Cardiac muscle cell (in vitro differentiated cells and primary cell): ENCODE data around the gene GTF2IRD1. TPM values are rescaled to one million over a fixed set of nuclear protein-coding genes. Genes with fewer than 3 reads are reported as not detected.

Experiments
- DNase-seq, 2 donors: peaks; one replicate each; pipeline versions ENCODE4 v3.0.0 to v3.0.0-alpha.2; 2010 to 2017; ENCODE audit warnings: low read depth in 1 of 2, low spot score in 1 of 2
- H3K27ac ChIP-seq: fragments of 200-600 bp; sonication (generic); 2 replicates; pipeline ENCODE4 v1.5.1; 2016
- H3K27me3 ChIP-seq: fragments of 200-600 bp; sonication (generic); 2 replicates; pipeline ENCODE4 v1.6.0; 2016; ENCODE audit warnings: control low read depth
- H3K36me3 ChIP-seq: fragments of 200-600 bp; sonication (generic); 2 replicates; pipeline ENCODE4 v1.5.1; 2016; ENCODE audit warnings: control low read depth
- H3K4me1 ChIP-seq: fragments of 200-600 bp; sonication (generic); 2 replicates; pipeline ENCODE4 v1.8.1; 2017; ENCODE audit warnings: low read depth, mild to moderate bottlenecking, mixed run types
- H3K4me3 ChIP-seq: fragments of 200-600 bp; sonication (generic); 2 replicates; pipeline ENCODE4 v1.5.1; 2016; ENCODE audit warnings: mild to moderate bottlenecking
- H3K9me3 ChIP-seq: fragments of 200-600 bp; sonication (generic); 2 replicates; pipeline ENCODE4 v1.5.1; 2017; ENCODE audit warnings: low read depth, mild to moderate bottlenecking, control low read depth
- polyA plus RNA-seq: library from polyadenylated mRNA; unstranded; fragments of >200 nt; fragmentation: Nextera tagmentation; extraction: Ambion mirVana; gene quantifications from 2 replicates; pipeline ENCODE4 v1.2.1, GENCODE V29; 2016
- total RNA-seq: library from RNA; depleted of rRNA; stranded (reverse); fragments of >200 nt; gene quantifications from 2 replicates; pipeline ENCODE4 v1.2.3, GENCODE V29; 2016
- TF ChIP-seq, protein P1 (sequence below): IDR thresholded peaks from 2 replicates; pipeline ENCODE4 v1.5.1; 2012; ENCODE audit warnings: low read depth, mild to moderate bottlenecking, low read length

GTF2IRD1 gene
- total and polyA plus RNA-seq, 2 experiments from 2014 or later, result 29.6 to 51.4 TPM

DNA sequence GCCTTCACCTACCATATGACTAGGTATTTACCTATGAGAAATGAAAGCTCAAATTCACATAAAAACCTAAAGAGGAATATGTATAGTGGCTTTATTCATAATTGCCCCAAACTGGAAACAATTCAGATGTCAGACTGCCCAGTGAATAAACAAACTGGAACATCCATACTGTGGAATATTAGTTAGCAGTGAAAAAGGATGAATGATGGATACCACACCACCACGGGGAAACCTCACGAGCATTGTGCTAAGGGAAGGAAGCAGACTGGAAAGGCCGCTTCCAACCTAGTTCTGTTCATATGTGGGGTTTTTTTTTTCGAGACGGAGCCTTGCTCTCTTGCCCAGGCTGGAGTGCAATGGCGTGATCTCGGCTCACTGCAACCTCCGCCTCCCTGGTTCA lies 16.8 kb downstream of the GTF2IRD1 start:
- Histone ChIP-seq H3K9me3 (no peaks in the 10 kb centered on the region), H3K36me3 (no peaks in the 10 kb centered on the region), H3K27ac (no peak overlapping the region), H3K4me3 (no peak overlapping the region), H3K4me1 (peaks cover 6% of the 10 kb centered on the region), H3K27me3 (no peaks in the 10 kb centered on the region)
- TF ChIP-seq, protein P1, sequence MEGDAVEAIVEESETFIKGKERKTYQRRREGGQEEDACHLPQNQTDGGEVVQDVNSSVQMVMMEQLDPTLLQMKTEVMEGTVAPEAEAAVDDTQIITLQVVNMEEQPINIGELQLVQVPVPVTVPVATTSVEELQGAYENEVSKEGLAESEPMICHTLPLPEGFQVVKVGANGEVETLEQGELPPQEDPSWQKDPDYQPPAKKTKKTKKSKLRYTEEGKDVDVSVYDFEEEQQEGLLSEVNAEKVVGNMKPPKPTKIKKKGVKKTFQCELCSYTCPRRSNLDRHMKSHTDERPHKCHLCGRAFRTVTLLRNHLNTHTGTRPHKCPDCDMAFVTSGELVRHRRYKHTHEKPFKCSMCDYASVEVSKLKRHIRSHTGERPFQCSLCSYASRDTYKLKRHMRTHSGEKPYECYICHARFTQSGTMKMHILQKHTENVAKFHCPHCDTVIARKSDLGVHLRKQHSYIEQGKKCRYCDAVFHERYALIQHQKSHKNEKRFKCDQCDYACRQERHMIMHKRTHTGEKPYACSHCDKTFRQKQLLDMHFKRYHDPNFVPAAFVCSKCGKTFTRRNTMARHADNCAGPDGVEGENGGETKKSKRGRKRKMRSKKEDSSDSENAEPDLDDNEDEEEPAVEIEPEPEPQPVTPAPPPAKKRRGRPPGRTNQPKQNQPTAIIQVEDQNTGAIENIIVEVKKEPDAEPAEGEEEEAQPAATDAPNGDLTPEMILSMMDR, result no peak
- DNase-seq, result no peak

DNA sequence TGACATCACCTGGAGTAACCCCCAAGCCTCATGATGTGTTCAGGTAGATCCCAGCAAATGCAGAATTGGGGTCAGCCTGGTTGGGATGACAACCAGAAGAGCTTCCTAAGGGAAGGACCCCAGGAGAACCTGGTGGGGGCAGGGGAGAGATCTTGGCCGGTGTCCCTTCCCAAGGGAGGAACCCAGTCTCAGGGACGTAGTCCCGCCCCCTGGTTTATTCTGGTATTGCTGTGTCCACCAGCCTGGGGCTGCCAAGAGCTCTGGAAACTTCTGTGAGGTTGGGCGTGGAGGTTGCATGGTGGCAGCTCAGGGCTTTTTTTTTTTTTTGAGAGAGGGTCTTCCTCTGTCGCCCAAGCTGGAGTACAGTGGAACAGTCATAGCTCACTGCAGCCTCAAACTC lies 19.4 kb downstream of the GTF2IRD1 start:
- H3K4me1 ChIP-seq, result peaks cover 11% of the 10 kb centered on the region
- H3K4me3 ChIP-seq, result no peak overlapping the region
- no peaks in the 10 kb centered on the region for H3K9me3 ChIP-seq
- no peak for DNase-seq
- H3K36me3 ChIP-seq, result no peaks in the 10 kb centered on the region
- TF ChIP-seq, protein P1, result no peak
- H3K27ac ChIP-seq, result no peak overlapping the region
- no peaks in the 10 kb centered on the region for H3K27me3 ChIP-seq

DNA sequence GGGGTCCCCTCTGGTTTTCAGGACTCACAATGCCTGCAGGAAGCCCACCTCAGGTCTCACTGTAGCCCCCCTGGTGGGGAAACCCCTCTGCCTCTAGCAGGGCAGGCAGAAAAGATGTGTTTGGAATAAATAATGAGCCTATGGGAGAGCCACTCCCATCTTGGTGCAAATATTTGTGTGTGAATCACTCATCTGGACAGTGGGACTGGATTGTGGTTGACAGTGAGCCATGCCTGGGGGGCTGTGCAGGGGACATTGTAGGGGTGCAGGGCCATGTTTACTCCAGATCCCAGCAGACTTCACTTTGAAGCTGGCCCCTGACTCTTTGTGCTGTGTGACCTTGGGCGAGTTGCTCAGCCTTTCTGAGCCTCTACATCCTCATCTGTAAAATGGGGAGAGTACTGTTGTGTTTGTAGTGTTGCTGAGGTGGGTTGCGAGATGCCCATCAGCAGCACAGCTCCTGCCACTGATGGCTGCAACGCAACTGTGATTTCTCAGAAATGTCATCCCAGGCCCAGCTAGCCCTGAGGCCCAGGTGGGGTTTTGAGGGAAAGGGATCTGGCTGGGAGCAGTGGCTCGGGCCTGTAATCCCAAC lies 20.7 kb downstream of the GTF2IRD1 start:
- no peaks in the 10 kb centered on the region for H3K36me3 ChIP-seq
- H3K9me3 ChIP-seq, result no peaks in the 10 kb centered on the region
- TF ChIP-seq, protein P1, result no peak
- no peak overlapping the region for H3K27ac ChIP-seq
- H3K27me3 ChIP-seq, result no peaks in the 10 kb centered on the region
- H3K4me3 ChIP-seq, result no peak overlapping the region
- DNase-seq, result no peak
- peaks cover 23% of the 10 kb centered on the region for H3K4me1 ChIP-seq

DNA sequence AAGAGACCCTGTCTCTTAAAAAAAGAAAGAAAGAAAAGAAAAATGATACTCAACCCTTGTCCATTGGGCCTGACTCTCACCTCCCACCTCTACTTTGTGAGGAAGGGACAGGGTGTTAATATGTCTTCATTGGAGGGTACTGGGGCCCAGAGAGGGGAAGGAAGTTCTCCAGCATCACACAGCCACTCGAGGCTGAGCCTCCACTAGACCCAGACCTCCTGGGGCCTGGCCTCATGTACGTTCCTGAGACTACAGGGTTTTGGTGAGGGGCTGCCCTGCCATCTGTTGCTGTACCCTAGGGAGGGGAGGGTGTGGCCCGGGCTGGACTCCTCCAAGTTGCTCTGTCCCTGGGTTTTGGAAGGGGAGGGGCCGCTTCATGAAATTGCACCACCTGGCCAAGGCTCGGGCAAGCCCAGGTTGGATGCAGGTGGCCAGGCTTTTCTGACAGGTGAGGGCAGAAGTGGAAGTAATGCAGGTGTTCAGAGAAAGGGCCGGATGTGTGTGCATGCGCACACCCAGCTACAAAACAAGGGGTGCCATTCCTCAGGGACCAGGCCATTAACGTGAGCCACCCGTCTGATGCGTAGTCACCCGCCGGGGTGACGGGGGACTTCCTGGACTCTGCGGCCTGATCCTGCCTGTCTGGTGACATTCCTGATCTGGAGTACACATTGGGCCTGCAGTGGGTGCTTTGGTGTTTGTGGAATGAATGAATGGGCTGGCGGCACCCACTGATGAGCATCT lies 21.7 kb downstream of the GTF2IRD1 start:
- TF ChIP-seq, protein P1, result no peak
- no peak overlapping the region for H3K4me3 ChIP-seq
- H3K36me3 ChIP-seq, result no peaks in the 10 kb centered on the region
- H3K9me3 ChIP-seq, result no peaks in the 10 kb centered on the region
- no peaks in the 10 kb centered on the region for H3K27me3 ChIP-seq
- H3K27ac ChIP-seq, result no peak overlapping the region
- no peak for DNase-seq
- H3K4me1 ChIP-seq, result peaks cover 32% of the 10 kb centered on the region

DNA sequence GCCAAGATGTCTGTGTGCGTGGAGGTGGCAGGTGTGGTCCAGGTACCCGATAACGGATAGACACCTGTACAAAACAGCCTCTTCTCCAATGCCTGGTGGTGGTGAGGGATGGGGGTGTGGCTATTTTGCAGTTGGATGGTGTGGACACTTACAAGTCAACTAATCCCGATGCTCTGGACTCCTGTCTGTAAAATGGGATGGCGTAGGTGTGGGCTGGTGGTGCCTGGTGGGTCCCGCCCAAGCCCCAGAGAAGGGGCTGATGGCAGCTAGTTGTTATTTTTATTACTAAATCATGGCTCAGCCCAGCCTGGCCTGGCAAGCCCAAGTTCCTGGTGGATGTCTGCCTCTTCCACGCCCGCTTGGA lies 22.3 kb downstream of the GTF2IRD1 start:
- DNase-seq, result no peak
- H3K4me1 ChIP-seq, result peaks cover 37% of the 10 kb centered on the region
- H3K27ac ChIP-seq, result no peak overlapping the region

More for the DNA sequence above, 22.3 kb downstream of the GTF2IRD1 start:
- H3K27me3 ChIP-seq, result no peaks in the 10 kb centered on the region
- no peak overlapping the region for H3K4me3 ChIP-seq
- no peaks in the 10 kb centered on the region for H3K36me3 ChIP-seq
- TF ChIP-seq, protein P1, result no peak
- H3K9me3 ChIP-seq, result no peaks in the 10 kb centered on the region
